ENCODE results near the gene B4GALT5.

DNA sequence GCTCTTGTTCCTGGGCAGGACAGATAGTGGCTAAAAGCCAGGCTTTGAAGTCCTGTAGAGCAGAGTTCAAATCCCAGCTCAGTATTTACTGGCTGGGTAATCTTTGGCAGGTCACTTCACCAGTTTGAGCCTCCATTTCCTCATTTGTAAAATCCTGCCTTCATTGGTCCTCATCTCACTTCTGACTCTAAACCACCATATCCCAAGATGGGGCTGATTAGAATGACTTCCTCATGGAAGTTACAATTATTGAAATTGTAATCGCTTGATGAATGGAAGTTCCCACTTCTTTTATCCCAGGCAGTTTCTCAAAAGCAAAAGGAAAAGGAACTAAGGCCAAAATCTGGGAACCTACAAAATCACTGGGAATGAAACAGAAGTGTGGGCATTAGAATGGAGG is 35.9 kb upstream of the B4GALT5 start:
- TF ChIP-seq CTCF (conservative IDR thresholded peaks at IDR 0.05 in 1 of 2, IDR thresholded peaks at IDR 0.05 in 1 of 2; ENCODE audit: low read depth in 1 of 2, low read length in 2 of 2) (no peak), EZH2 (IDR thresholded peaks at IDR 0.05; ENCODE audit: low read length, missing control alignments) (no peak)

Data from fibroblast of lung (primary cell).